Dermis microvascular lymphatic vessel endothelial cell (primary cell): Measurements from ENCODE around the gene GIMAP7. TPM values are rescaled to one million over a fixed set of nuclear protein-coding genes. Genes with fewer than 3 reads are reported as not detected.
"Not testable (repeated sequence)": the region's sequence is repeated elsewhere in the genome, so short reads cannot be mapped to it uniquely, and the experiment has no call there.

Source experiments
- DNase-seq, 2 donors: peaks; one replicate each; pipeline versions ENCODE4 v3.0.0 to v3.0.0-alpha.2; 2010; ENCODE audit warnings: low read depth in 2 of 2
- total RNA-seq: library from RNA; depleted of rRNA; stranded (reverse); fragments of >200 nt; gene quantifications from 2 replicates; pipeline ENCODE4 v1.2.1, GENCODE V29; 2014

GIMAP7 gene
- total RNA-seq, result 64.4 and 108 TPM in 2 replicates

GRCh38 chr7:150514748-150515222 lies at the start of gene GIMAP7:
GIMAP7 (plus strand) TSS chr7:150514872; CDS start chr7:150519975, 5,103 bp downstream.
- DNase-seq, result peak in 1 of 2 donors; percentile 71

DNA sequence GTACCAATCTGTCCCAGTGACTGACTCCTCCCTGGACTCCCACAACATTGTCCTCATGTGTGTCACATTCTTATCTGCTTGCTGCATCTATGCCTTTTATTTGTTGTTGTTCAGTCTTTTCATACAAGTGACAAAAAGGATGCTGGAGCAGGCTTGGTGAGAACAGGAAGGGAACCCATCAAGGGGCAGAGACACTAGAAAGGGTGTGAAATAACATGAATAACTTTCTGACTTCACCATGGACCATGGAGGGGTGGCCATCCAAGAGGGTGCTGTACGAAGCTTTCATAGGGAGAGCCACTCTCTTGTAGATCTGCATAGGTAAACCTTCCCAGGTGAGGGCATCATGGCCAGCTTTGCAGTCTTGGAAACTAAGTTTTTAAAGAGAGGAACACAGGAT lies 49.7 kb upstream of the GIMAP7 start:
- no peak for DNase-seq

- DNase-seq, result peak in 1 of 2 donors; percentile 41
These were observed 49.3 kb upstream of the GIMAP7 start for GRCh38 chr7:150465414-150465813.

- peak; percentile 87 to 93 for DNase-seq
These were observed 48.2 kb upstream of the GIMAP7 start for GRCh38 chr7:150466477-150466876.

DNA sequence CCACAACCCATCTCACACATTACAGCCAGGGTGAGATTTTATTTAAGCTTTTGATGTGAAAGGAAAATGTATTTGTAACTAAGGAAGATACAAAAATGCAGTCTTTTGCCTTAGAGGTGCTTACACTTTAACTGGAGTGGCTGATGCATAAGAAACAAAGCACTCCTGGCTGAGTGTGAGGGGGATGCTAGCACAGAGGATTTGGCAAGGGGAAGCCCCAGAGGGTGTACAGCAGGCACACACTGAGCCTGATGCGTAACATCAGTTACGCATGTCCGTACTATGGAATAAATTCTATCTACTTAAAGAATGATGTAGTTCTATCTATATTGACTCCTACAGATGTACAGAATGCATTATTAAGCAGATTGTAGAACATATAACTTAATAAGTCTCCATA lies 46.4 kb upstream of the GIMAP7 start:
- DNase-seq, result no peak

DNA sequence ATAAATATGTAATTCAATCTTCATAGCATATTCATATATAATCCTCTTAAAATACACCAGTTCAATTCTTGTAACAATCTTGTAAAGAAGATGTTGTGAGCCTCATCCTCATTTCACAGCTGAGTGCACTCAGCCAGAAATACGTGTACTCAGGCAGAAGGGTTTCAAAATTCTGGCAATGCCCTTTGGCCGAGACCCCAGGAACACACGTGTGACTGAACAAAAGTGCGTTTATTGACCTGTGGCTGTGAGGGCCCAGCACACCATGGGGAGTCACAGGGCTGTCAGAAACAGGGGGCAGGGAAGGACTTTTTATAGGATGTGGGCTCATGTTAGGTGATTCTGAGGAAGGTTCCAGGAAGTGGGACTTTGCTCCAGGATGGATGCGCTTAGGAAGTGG lies 42.8 kb upstream of the GIMAP7 start:
- DNase-seq, result no peak

- no peak for DNase-seq
These were observed 40.8 kb upstream of the GIMAP7 start for GRCh38 chr7:150473902-150474301.

DNA sequence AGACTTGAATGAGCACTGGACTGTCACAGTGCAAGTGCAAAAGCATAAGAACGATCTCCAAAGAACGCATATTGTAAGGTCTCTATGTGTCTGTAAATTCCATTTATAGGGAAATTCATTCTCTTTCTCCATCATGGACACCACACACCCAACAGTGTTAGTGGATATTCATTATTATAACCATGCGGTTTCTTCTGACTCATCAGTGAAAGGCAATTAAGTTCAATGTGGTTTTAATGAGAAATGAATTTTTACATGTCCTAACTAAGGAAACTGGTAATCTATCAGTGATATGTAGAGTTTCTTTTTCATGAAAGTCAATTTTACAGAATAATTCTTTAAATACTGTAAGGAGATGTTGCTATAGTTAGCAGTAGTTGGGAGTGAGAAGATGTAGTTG lies 38.4 kb upstream of the GIMAP7 start:
- no peak for DNase-seq

- DNase-seq, result no peak
These were observed 37.6 kb upstream of the GIMAP7 start for GRCh38 chr7:150476819-150477631.

DNA sequence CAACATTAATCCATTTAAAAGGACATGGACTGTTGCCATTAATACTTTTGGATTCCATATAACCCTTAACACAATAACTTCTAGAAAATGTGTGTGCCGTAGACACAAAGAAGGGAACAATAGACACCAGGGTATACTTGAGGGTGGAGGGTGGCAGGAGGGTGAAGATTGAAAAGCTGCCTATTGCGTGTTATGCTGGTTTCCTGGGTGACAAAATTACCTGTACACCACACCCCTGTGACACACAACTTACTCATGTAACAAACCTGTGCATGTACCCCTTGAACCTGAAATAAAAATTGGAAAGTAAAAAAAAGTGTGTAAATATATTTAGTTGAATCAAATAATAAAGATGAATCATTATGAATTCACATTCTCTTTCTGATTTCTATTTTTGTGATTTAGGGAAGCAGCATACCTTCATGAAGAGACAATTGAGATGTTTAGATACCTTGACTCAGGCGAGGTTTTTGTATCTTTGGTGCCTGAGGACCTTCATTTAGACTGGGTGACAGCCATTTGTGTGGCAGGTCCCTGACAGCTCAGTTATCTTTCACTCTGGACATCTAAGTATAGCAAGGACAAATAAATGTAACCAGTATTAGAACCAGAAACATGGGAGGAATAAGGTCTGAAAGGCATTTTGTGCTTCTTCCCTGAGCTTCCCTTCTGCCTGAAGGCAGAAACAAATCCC lies 35.5 kb upstream of the GIMAP7 start:
- no peak for DNase-seq

DNA sequence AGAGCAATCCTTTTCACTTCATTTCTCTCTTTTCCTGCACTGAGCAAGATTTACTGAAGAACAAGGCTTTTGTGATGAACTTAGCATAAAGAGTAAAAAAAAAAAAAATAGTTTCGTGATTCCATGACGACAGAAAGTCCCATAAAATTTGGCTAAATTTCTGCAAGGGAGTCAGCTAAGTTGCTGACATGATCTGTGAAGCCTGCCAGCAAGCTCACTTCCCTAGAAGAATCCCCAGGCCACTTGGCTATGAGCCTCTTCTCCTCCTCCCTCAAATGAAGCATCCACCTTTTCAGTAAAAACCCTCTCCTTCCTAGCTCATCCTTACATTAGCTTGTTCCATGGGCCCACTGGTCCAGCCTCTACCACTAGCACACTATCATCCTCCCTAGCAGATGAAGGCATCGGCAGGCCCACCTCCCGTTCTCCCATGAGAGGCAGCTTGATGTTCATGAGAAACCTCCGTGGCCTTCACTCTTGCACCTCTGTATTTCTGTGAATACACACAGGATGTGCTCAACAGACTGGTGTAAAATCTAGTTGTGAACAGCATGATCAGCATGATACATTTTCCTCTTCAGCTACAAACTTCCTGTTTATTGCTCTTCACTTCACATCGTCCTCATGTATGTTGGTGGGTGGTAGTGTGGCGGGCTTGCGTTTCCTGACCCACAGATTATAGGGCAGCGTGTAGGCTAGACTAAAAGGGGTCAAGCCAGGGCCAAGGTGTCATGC lies 33.3 kb upstream of the GIMAP7 start:
- no peak for DNase-seq

GRCh38 chr7:150481922-150482321 lies 32.8 kb upstream of the GIMAP7 start:
- peak in 1 of 2 donors; percentile 51 for DNase-seq

GRCh38 chr7:150483514-150483913 lies 31.2 kb upstream of the GIMAP7 start:
- DNase-seq, result peak in 1 of 2 donors; percentile 79

- DNase-seq, result peak; percentile 73 to 89
These were observed 30.6 kb upstream of the GIMAP7 start for GRCh38 chr7:150484071-150484470.

DNA sequence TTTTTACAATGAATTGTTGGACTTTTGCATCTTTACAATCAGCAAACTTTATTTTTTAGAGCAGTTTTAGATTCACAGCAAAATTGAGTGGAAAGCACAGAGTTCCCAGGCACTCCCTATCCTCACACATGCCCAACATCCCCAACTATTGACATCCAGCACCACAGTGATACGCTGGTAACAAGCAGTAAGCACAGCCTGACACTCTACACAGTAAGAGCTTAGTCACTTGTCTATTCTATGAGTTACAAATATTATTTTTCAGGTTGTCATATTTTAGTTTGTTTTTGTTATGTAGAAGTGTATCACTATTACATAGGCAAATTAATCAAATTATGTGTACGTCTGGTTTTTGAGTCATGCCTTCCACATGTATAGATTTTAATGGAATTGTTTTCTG lies 27.0 kb upstream of the GIMAP7 start:
- DNase-seq, result peak in 1 of 2 donors; percentile 30

DNA sequence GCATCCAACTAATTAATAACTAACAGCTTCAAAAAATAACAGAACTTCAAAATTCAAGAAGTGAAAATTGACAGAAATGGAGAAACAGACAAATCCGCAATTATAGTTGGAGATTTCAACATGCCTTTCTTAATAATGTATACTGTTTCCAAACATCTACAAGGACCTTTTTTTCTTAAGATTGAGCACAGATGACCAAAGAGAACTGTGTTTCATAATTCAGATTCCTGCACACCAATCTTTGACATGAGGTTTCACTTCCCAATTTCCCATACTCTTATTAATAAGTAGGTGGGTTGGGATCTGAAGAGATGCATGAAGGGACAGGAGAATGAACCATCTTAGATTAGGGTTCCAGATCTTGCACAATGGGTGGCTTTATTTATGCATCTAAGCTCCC lies 24.9 kb upstream of the GIMAP7 start:
- DNase-seq, result no peak

DNA sequence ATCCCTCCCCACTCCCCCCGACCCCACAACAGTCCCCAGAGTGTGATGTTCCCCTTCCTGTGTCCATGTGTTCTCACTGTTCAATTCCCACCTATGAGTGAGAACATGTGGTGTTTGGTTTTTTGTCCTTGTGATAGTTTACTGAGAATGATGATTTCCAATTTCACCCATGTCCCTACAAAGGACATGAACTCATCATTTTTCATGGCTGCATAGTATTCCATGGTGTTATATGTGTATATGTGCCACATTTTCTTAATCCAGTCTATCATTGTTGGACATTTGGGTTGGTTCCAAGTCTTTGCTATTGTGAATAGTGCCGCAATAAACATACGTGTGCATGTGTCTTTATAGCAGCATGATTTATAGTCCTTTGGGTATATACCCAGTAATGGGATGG lies 21.2 kb upstream of the GIMAP7 start:
- not testable (repeated sequence) for DNase-seq

GRCh38 chr7:150502519-150502918 lies 12.2 kb upstream of the GIMAP7 start:
- no peak for DNase-seq

- no peak for DNase-seq
These were observed 11.5 kb upstream of the GIMAP7 start for GRCh38 chr7:150503155-150503554.

GRCh38 chr7:150503581-150503980 lies 11.1 kb upstream of the GIMAP7 start:
- no peak for DNase-seq

- DNase-seq, result no peak
These were observed 6.6 kb upstream of the GIMAP7 start for GRCh38 chr7:150507947-150508602.
